Measurements from ENCODE around the gene GHR. TPM values are rescaled to one million over a fixed set of nuclear protein-coding genes. Genes with fewer than 3 reads are reported as not detected.

GHR gene
- polyA plus RNA-seq, 3 donors, result 17.9 to 24.0 (median 23.9) TPM

- DNase-seq (ENCODE audit: low read depth in 3 of 3, low spot score in 2 of 3), result no peak
These were observed 337.2 kb downstream of the GHR start for GRCh38 chr5:42760426-42760825.

GRCh38 chr5:42761791-42762190 is 338.6 kb downstream of the GHR start:
- no peak for DNase-seq (ENCODE audit: low read depth in 3 of 3, low spot score in 2 of 3)

- peak in 1 of 3 donors; percentile 5 for DNase-seq (ENCODE audit: low read depth in 3 of 3, low spot score in 2 of 3)
These were observed 344.4 kb downstream of the GHR start for GRCh38 chr5:42767491-42768105.

- DNase-seq (ENCODE audit: low read depth in 3 of 3, low spot score in 2 of 3), result no peak
These were observed 344.9 kb downstream of the GHR start for GRCh38 chr5:42768106-42768504.

GRCh38 chr5:42770003-42770402 is 346.8 kb downstream of the GHR start:
- DNase-seq (ENCODE audit: low read depth in 3 of 3, low spot score in 2 of 3), result no peak
